K562 (cell line): ENCODE results near the gene STIM1. TPM values are rescaled to one million over a fixed set of nuclear protein-coding genes. Genes with fewer than 3 reads are reported as not detected.
A peak's percentile ranks its signal among the peaks of the same experiment; 100 is the strongest.

Experiments
- AFF4 ChIP-seq: sonication (generic); formaldehyde crosslinking; IDR thresholded peaks from 2 replicates; pipeline ENCODE4 v1.8.0; 2023; ENCODE audit warnings: mild to moderate bottlenecking, missing genetic modification reagents
- ATF6 ChIP-seq: sonication (generic); formaldehyde crosslinking; IDR thresholded peaks from 2 replicates; pipeline ENCODE4 v1.4.0; 2020; ENCODE audit warnings: mild to moderate bottlenecking, missing genetic modification reagents
- CAMTA2 ChIP-seq: fragments of 250-450 bp; sonication (Bioruptor Pico); conservative IDR thresholded peaks from 2 replicates; pipeline ENCODE4 v1.5.1; 2022
- DDX20 ChIP-seq: fragments of 450-650 bp; IDR thresholded peaks from 2 replicates; pipeline ENCODE4 v1.6.1; 2016; ENCODE audit warnings: missing genetic modification characterization, low read depth, mild to moderate bottlenecking, missing compliant biosample characterization, moderate library complexity
- EP400 ChIP-seq: fragments of 450-650 bp; IDR thresholded peaks from 2 replicates; pipeline ENCODE4 v1.6.1; 2017; ENCODE audit warnings: antibody characterized with exemption, mild to moderate bottlenecking, moderate library complexity
- FIP1L1 ChIP-seq: fragments of 200-400 bp; formaldehyde crosslinking; IDR thresholded peaks from 2 replicates; pipeline ENCODE4 v1.6.1; 2018; ENCODE audit warnings: mild to moderate bottlenecking, low read depth, low read length; ENCODE audit not compliant: poor library complexity, severe bottlenecking
- HDAC6 ChIP-seq: IDR thresholded peaks from 2 replicates; pipeline ENCODE4 v1.6.1; 2012; ENCODE audit warnings: low read depth, mild to moderate bottlenecking, control low read depth, inconsistent platforms, low read length, moderate library complexity
- HNRNPUL1 ChIP-seq: fragments of 200-400 bp; formaldehyde crosslinking; IDR thresholded peaks from 2 replicates; pipeline ENCODE4 v1.6.1; 2017; ENCODE audit warnings: low read length
- NR4A1 ChIP-seq, 2 experiments: fragments of 250-450 bp in 1 of 2; fragments of 450-650 bp in 1 of 2; sonication (Bioruptor Pico) in 1 of 2; IDR thresholded peaks; 2 replicates each; pipeline versions ENCODE4 v1.4.0 to v1.6.1; 2016 to 2020; ENCODE audit warnings: mild to moderate bottlenecking in 2 of 2, missing compliant biosample characterization in 1 of 2, missing genetic modification characterization in 1 of 2, moderate library complexity in 1 of 2
- SMC3 ChIP-seq: conservative IDR thresholded peaks from 2 replicates; pipeline ENCODE4 v1.6.1; 2011; ENCODE audit warnings: low read depth, low read length, improper control_type of control experiment; ENCODE audit not compliant: insufficient read depth
- ZFP36 ChIP-seq: fragments of 150-350 bp; IDR thresholded peaks from 2 replicates; pipeline ENCODE4 v1.6.1; 2018; ENCODE audit warnings: low read length, low read depth; ENCODE audit not compliant: partially characterized antibody
- polyA plus RNA-seq, 8 experiments: library from polyadenylated mRNA; depleted of rRNA in 4 of 8; stranded (reverse) in 5 of 8; unstranded in 3 of 8; fragments of >200 nt; fragmentation: Nextera tagmentation in 2 of 8; fragmentation: Illumina TruSeq in 1 of 8; extraction: Ambion mirVana in 2 of 8; extraction: Trizol in 1 of 8; gene quantifications; 2 replicates each; pipeline versions ENCODE4 v1.2.1 to v1.2.3, GENCODE V29; 2011 to 2014; ENCODE audit warnings: inconsistent platforms in 1 of 8, missing spikeins in 1 of 8
- total RNA-seq, 7 experiments: library from RNA; depleted of rRNA in 6 of 7; stranded (reverse); fragments of >200 nt in 6 of 7; fragmentation: Illumina TruSeq in 2 of 7; extraction: Trizol in 2 of 7; gene quantifications; 2 replicates each; pipeline versions ENCODE4 v1.2.1 to v1.2.3, GENCODE V29; 2011 to 2021; ENCODE audit warnings: low replicate concordance in 1 of 7

STIM1 gene
- total and polyA plus RNA-seq, 9 of the 15 experiments (the other 6 are each of a cell fraction or from before 2014, with no cell fraction given) = 7.7 to 50.5 (median 22.5) TPM

GRCh38 chr11:3834349-3834663, 21.2 kb upstream of the STIM1 start (continued):
- no peak for TF ChIP-seq AFF4 (CRISPR knock-in tag)
- no peak for TF ChIP-seq ZFP36
- no peak for TF ChIP-seq HDAC6
- TF ChIP-seq DDX20 = 0 out of 2 replicates have a peak, but pooled peaks have one; percentile 9
- no peak for TF ChIP-seq NR4A1 (CRISPR knock-in tag; IDR thresholded peaks at IDR 0.05)
- TF ChIP-seq NR4A1 (tag; IDR thresholded peaks at IDR 0.05) = 0 out of 2 replicates have a peak, but pooled peaks have one; percentile 22
- TF ChIP-seq ATF6 (CRISPR knock-in tag) = no peak
- TF ChIP-seq HNRNPUL1 = no peak
- 0 out of 2 replicates have a peak, but pooled peaks have one; percentile 13 for TF ChIP-seq SMC3
- TF ChIP-seq EP400 = no peak
- TF ChIP-seq FIP1L1 = no peak
- no peak for TF ChIP-seq CAMTA2 (CRISPR knock-in tag)
